ENCODE data around the gene TOM1L2.

DNA sequence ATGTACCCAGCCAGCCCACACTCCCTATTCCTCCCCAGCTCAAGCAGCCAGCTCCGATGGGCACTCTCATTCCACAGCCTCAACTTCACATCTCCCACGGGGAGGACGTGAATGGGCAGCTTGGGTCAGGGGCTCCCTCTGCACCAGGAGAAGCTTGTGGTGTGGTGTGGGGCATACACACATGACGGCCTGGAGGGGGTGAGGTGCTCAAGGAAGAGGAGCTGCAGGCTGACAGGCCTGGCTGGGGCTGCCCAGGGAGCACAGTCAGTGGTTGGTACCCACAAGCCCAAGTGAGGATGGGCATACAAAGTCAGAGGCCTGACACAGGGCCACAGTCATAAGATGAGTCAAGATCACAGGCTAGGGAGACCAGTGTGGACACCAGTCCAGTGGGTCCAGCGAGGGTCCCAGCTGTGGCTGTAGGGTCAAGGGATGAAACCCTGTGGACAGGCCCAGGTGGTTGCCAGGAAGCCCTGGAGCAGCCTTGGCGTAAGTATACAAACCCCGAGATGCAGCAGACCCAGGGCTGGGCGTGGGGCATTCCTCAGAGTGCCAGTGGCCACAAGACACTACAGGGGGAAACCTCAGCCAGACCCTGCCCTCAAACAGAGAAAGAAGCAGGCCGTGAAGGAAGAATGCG is 4.9 kb upstream of the TOM1L2 start:
- TF ChIP-seq, protein P1, sequence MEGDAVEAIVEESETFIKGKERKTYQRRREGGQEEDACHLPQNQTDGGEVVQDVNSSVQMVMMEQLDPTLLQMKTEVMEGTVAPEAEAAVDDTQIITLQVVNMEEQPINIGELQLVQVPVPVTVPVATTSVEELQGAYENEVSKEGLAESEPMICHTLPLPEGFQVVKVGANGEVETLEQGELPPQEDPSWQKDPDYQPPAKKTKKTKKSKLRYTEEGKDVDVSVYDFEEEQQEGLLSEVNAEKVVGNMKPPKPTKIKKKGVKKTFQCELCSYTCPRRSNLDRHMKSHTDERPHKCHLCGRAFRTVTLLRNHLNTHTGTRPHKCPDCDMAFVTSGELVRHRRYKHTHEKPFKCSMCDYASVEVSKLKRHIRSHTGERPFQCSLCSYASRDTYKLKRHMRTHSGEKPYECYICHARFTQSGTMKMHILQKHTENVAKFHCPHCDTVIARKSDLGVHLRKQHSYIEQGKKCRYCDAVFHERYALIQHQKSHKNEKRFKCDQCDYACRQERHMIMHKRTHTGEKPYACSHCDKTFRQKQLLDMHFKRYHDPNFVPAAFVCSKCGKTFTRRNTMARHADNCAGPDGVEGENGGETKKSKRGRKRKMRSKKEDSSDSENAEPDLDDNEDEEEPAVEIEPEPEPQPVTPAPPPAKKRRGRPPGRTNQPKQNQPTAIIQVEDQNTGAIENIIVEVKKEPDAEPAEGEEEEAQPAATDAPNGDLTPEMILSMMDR (conservative IDR thresholded peaks at IDR 0.05 in 1 of 2, IDR thresholded peaks at IDR 0.05 in 1 of 2; ENCODE audit: low read depth in 1 of 2, low read length in 2 of 2): no peak
- no peak for TF ChIP-seq EZH2 (IDR thresholded peaks at IDR 0.05; ENCODE audit: low read length, missing control alignments)

Data from fibroblast of lung (primary cell).